ENCODE data around the gene FOXJ1. TPM values are rescaled to one million over a fixed set of nuclear protein-coding genes. Genes with fewer than 3 reads are reported as not detected.

The FOXJ1 gene
- polyA plus RNA-seq, 5 donors = 13.5 to 33.9 (median 20.6) TPM

GRCh38 chr17:76163919-76164318 is 22.9 kb upstream of the FOXJ1 start:
- DNase-seq = no peak

DNA sequence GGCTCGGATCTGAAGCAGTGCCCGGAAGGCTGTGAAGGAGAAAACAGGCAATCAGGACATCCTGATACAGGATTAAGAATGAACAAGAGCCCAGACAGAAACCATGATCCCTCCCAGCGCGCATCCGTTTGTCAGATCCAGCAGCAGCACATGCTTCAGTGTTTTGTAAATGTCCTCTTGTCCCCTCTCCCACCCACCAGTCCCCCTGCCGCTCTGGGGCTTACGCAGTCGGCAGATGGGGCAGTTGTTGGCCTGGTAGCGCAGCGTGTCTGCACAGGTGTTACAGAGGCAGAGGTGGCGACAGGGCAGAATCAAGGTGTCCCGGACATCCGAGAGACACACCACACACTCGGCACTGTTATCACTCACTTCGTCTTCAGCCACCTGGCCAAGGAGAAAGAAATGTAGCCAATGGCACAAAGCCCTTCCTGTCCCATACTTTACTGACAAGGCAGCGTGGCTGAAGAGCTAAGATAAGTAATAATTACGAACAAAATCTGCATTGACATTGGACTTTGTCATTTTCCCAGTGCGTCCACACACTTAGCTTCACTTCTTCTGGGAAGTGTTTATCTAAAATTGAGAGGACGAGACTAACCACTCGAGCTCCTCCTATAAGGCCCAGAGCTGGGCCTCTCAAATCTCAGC is 20.7 kb upstream of the FOXJ1 start:
- DNase-seq = no peak

GRCh38 chr17:76160896-76161528 is 20.0 kb upstream of the FOXJ1 start:
- no peak for DNase-seq

- no peak for DNase-seq
Measured at GRCh38 chr17:76159157-76159556, 18.1 kb upstream of the FOXJ1 start.

DNA sequence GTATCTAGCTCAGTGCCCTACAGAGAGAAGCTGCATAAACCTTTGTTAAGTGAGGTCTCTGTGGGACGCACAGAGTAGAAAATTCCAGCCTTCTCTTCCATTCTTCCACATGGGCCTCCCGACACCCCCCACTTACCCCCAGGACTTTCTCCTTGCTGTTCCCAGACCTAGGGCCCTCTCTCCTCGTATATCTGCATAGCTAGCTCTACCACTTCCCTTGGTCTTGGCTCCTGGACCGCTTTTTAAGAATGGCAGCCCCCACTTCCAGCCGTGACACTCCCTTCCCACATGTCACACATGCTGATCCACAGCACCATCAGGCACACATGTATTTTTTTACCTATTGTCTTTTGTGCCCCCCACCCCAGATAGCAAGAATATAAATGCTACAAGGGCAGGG is 16.7 kb upstream of the FOXJ1 start:
- no peak for DNase-seq

- no peak for DNase-seq
Measured at GRCh38 chr17:76156662-76156991, 15.6 kb upstream of the FOXJ1 start.

- DNase-seq = no peak
Measured at GRCh38 chr17:76155988-76156661, 15.1 kb upstream of the FOXJ1 start.

DNA sequence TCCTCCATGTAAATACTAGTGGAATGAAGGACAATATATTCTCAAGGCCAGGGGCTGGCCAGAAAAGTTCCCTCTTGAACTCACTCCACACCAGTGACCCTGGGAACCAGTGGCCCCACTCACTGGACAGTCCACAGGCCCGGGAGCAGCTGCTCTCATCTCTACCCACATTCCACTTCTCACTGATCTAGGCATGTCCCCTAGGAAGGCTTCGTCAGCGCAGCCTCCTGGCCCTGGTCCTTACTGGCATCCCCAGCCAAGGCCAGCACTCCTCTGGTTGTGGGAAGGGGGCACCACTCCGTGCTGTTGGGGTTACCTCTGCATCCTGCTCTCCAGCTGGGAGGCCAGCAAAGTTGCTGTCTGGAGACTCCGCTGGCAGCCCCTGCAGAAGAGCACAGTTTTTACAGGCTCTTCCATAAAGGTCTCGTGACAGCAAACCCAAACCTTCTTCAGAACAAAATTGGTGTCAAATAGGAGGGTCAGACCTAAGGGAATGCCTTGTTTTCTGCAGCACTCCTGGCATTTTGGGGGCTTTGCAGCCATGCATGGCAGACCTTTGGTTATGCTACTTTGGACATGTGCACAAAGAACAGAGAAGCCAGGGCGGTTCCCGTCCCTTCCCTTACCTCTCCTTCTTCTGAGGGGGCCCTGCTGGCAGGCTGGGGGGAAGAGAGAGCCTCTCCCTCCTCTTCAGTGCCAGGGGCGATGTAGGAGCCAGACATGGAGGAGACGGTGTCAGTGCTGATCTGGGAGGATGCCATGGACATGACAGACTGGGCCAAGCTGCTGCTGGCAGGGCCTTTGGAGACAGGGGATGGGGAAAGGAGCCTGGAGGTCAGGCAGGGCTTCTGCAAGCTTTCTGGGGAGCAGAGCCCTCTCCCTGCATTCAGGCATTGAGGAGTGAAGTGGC is 14.1 kb upstream of the FOXJ1 start:
- no peak for DNase-seq

GRCh38 chr17:76154292-76154691 is 13.2 kb upstream of the FOXJ1 start:
- DNase-seq = no peak

DNA sequence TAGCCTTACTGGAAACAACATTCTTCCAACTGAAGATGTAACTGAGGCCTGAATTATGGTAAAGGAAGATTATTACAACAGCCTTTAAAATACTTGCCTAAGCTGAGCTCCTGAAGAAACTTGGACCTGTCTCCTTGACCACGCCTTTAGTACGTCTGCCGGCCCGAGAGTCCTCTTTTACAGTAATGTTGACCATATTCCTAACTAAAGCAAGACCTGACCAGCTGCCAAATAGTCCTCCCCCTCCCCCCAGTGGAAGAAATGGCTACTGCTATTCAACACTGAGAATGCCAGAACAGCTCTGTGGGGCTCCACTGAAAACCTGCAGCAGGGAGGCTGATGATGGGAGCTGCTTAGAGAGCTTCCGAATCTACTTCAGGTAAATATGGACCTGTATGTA is 12.6 kb upstream of the FOXJ1 start:
- DNase-seq = no peak

DNA sequence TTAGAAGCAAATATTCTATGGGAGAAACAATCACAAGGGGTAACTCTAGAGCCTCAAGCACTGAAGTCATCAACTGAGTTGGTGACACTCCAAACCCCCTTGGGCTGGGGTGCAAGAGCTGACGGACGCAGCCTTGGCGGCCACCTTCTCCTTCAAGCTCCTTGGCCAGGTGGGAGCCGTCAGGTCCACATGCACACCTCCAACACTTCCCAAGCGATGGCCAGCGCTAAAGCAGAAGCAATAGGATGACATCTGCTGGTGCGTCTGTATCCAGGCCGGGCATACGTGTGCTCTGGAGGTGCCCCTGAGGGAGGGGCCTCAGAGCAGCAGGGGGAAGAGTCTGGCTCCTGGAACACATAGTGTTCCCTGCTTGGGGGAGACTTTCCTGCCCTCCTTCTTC is 12.2 kb upstream of the FOXJ1 start:
- no peak for DNase-seq

DNA sequence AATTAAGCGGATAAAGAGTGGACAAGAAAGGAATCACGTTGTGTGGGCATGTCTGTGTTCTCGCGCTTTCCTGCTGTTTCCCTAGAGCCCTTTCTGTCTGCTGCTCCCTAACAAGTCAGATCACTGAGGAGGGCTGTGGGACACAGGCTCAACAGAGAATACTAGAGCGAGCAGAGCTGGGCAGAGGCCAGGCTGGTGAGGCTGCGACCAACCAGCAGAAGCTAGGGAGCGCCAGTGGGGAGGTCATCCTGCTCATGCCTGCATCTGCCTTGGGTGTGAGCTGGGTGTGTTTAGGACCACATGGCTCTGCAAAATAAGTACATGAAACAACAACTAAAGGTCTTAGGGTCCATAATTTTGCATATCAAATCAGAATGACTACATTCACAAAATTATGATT is 11.5 kb upstream of the FOXJ1 start:
- no peak for DNase-seq

DNA sequence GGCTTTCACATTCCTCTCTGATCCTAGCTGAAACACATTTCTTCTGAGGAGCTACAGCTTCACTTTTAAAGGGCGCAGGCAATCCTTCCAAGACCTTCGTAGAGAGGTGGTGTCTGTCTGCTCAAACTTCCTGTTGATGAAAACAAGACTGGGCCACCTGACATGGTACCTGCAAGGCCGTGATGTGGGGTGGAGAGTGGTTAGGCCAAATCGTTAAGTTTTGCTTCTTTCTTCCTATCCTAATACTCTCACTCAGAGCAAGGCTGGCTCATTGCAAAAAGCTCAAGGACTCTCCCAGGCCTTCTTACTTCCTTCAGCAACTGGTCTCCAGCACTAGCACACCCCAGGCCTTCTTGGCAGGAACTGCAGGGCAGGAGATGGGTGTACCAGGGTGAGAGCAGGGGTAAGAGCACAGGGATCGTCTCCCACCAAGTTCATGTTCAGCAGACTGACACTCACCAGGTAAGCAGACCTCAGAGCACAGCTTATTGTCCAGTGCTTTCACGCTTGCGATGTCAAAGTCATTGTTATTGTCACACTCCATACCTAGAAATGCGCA is 10.9 kb upstream of the FOXJ1 start:
- DNase-seq = no peak

DNA sequence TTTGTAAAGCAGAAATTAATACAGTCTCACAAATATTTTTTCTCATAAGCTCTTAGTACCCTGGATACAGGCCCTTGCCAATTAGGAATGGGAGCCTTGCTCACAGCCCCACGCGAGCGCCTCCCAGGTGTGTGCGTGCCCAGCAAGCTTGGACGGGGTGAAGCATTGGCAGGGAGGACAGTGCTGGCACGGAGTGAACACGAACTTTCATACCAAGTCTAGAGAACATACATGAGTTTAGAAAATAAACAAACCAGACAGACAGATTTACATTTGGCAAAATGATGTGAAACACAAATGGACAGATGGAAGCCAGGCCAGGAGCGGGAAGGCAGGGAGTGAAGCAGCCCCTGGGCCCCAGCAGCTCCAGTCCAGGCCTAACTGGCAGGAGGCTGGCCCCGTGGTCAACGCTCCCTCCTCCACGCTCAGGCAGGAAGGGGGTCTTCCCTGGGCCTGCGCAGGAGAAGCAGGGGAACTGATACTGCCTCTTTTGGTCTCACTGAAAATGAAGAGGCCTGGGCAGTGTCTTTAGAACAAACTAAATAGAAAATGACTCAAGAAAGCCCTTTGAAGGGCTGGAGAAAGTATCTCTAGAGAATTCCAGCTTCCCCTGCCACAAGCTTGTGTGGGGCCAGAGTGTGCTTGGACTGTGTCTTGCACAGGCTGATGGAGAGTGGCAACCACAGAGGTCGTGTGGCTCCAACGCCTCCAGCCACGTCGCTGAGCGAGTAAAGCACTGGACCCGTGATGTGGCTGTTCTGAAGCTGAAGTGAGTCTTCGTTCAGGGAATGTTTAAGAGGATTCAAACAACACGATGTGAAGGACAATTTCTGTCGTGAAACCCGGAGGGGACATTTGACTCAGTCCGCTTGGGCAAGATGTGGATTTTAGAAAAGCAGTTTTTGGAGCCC is 9.9 kb upstream of the FOXJ1 start:
- no peak for DNase-seq

GRCh38 chr17:76149214-76149613 is 8.2 kb upstream of the FOXJ1 start:
- DNase-seq = no peak

GRCh38 chr17:76148015-76148326 is 6.9 kb upstream of the FOXJ1 start:
- no peak for DNase-seq

DNA sequence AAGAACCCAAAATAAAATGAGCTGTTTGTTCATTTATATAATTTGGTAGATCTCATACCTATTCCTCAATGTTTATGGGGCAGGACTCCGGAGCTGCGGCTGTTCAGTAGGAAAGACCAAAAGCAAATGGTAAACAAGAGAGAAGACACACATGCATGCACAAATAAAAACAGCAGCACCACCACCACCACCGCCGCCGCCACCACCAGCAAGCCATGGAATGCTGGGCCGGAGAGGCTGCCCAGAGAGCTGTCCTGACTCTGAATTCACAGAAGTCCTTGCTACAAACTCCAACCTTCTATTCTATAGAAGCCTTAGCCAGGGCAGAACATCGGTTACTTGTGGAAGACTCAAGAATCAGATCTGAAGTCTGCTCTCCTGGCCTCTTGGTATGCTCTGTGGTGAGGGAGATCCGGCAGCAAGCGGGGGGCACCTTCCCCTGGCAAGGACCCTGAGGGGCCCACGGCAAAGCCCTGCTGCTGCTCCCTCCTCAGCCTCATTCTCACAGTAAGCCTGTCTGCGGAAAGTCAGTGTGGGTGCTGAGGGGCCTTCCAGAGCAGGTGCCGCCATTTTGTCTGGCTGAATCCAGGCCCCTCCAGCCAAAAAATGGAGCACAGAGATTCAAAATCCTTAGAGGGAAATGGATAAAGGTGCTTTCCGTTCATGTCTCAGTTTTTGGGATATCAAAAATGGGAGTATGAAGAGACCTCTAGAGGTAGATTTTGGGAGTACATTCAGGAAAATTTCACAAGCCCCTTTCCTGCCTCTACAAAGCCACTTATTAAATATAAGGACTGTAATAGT is 6.4 kb upstream of the FOXJ1 start:
- DNase-seq = no peak

- DNase-seq = no peak
Measured at GRCh38 chr17:76146053-76146851, 5.2 kb upstream of the FOXJ1 start.

Measured in right lung (tissue), 5 donors.